Testis (tissue), 3 donors: ENCODE data around the gene TCN1. TPM values are rescaled to one million over a fixed set of nuclear protein-coding genes. Genes with fewer than 3 reads are reported as not detected.

Experiments
- DNase-seq: peaks from one replicate; pipeline ENCODE4 v3.0.0-alpha.2; 2019
- H3K27ac ChIP-seq, 2 donors: fragments of 200-600 bp; sonication (generic); one replicate each; pipeline ENCODE4 v1.5.1; 2019
- H3K27me3 ChIP-seq: fragments of 200-600 bp; sonication (generic); one replicate; pipeline ENCODE4 v1.5.1; 2019
- H3K36me3 ChIP-seq: fragments of 200-600 bp; sonication (generic); one replicate; pipeline ENCODE4 v1.5.1; 2017; ENCODE audit warnings: low read depth; ENCODE audit errors: missing control alignments
- H3K4me1 ChIP-seq: fragments of 200-600 bp; sonication (generic); one replicate; pipeline ENCODE4 v1.5.1; 2019
- H3K4me3 ChIP-seq, 2 donors: fragments of 200-600 bp; sonication (generic); one replicate each; pipeline ENCODE4 v1.5.1; 2017 to 2019
- H3K9me3 ChIP-seq: fragments of 200-600 bp; sonication (generic); one replicate; pipeline ENCODE4 v1.5.1; 2017
- POLR2A ChIP-seq: fragments of 450-650 bp; IDR thresholded peaks from one replicate; pipeline ENCODE4 v1.6.1; 2017; ENCODE audit warnings: antibody characterized with exemption, mild to moderate bottlenecking, moderate library complexity
- WGBS, 2 donors: methylation state at CpG; one replicate each; pipeline ENCODE4 v1.1.5; 2018; 5-methylcytosine and 5-hydroxymethylcytosine counted together
- intact Hi-C: fragments of 100-400 bp; cut with DNase I; formaldehyde crosslinking; loops from one replicate; pipeline ENCODE4 v1.15.1; 2023; ENCODE audit warnings: low total_unique reads
- polyA plus RNA-seq: library from polyadenylated mRNA; stranded (reverse); fragments of 350-450 nt; fragmentation: Illumina TruSeq; extraction: RNeasy Lipid Tissue Mini Kit (QIAGEN cat#74804); gene quantifications from one replicate; pipeline ENCODE4 v1.2.3, GENCODE V29; 2014; ENCODE audit warnings: low read depth, low replicate concordance; ENCODE audit not compliant: insufficient read depth
- total RNA-seq, 2 donors: library from RNA; depleted of rRNA; stranded (reverse); fragments of >200 nt; gene quantifications; one replicate each; pipeline ENCODE4 v1.2.3, GENCODE V29; 2016
- TF ChIP-seq, protein P1 (sequence below), 3 experiments: fragments of 450-650 bp in 2 of 3; fragments of 200-600 bp in 1 of 3; sonication (generic) in 1 of 3; IDR thresholded peaks; one replicate each; pipeline ENCODE4 v1.5.1; 2016 to 2019; ENCODE audit warnings: antibody characterized with exemption in 3 of 3, mild to moderate bottlenecking in 2 of 3, moderate library complexity in 1 of 3

The TCN1 gene
- total and polyA plus RNA-seq, 3 donors from 2014 or later = 1.1 to 4.3 (median 1.6) TPM

DNA sequence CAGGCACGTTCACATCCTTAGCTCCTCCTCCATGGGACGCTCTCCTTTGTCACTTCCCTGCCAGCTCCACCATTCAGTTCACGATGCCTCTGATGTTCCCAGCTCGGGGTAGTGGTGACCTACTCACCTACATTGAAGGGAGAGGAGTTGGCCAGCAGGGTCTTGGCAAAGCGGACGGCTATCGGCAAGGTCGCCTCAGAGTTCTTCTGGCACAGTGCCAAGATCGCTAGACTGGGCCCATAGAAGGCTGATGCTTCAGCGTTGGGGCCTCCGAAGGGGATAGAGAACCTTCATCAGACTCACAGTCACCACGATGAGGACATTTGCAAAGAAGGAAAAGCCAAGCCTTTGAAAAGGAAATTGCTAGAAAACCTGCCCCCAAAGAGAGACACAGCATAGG is 24.0 kb downstream of the TCN1 start:
- TF ChIP-seq, protein P1, sequence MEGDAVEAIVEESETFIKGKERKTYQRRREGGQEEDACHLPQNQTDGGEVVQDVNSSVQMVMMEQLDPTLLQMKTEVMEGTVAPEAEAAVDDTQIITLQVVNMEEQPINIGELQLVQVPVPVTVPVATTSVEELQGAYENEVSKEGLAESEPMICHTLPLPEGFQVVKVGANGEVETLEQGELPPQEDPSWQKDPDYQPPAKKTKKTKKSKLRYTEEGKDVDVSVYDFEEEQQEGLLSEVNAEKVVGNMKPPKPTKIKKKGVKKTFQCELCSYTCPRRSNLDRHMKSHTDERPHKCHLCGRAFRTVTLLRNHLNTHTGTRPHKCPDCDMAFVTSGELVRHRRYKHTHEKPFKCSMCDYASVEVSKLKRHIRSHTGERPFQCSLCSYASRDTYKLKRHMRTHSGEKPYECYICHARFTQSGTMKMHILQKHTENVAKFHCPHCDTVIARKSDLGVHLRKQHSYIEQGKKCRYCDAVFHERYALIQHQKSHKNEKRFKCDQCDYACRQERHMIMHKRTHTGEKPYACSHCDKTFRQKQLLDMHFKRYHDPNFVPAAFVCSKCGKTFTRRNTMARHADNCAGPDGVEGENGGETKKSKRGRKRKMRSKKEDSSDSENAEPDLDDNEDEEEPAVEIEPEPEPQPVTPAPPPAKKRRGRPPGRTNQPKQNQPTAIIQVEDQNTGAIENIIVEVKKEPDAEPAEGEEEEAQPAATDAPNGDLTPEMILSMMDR (IDR thresholded peaks at IDR 0.05) = no peak
- TF ChIP-seq POLR2A = no peak
- Histone ChIP-seq H3K27ac (no peak overlapping the region), H3K27me3 (no peaks in the 10 kb centered on the region), H3K9me3 (no peaks in the 10 kb centered on the region), H3K36me3 (no peaks in the 10 kb centered on the region), H3K4me1 (no peaks in the 10 kb centered on the region), H3K4me3 (no peak overlapping the region)
- 33 to 41% methylated on average over 7 to 12 of the region's 12 CpGs for WGBS, 2 donors
- DNase-seq = no peak
- intact Hi-C loops = no loop called here

DNA sequence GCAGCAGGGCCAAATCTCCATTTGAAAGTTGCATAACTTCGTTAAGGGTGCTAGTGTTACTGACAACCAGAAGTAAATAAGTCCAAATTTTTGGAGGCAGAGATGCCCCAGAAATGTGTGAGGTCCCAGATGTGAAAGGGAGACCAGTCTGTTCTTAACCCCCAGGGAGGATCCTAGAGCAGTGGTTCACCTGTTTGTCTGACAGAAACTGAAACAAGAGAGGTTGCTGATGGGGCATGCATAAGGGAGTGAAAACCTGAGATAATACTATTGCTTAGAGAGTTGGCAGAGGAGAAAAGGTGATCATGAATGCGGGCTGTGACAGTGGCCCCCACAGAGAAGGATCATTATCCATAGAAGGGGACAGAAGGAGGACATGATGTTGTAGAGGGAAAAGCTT is 24.8 kb downstream of the TCN1 start:
- Histone ChIP-seq H3K27ac (no peak overlapping the region), H3K9me3 (no peaks in the 10 kb centered on the region), H3K36me3 (no peaks in the 10 kb centered on the region), H3K27me3 (no peaks in the 10 kb centered on the region), H3K4me1 (no peaks in the 10 kb centered on the region), H3K4me3 (no peak overlapping the region)
- DNase-seq = no peak
- TF ChIP-seq, protein P1 (IDR thresholded peaks at IDR 0.05) = no peak
- intact Hi-C loops = no loop called here
- 73 to 94% methylated on average over 2 of the region's 2 CpGs for WGBS, 2 donors

DNA sequence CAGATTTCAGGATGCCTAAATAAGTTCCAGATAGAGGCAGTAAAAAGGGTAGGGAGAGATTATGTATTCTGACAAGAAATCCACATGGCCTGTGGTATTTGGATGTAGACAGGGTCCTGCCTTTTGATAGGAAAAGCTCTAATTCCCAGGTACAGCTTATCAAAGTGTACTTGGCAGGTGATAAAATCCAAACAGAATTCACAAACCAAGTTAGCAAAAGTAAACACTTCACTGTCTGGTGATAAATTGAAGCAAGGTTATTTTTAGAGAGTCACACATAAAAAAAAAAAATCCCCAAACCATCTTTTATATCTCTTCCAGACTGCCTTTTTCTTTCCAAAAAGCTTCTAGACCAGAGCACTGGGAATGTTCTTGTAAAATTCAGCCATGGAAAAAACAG is 26.7 kb downstream of the TCN1 start:
- intact Hi-C loops = no loop called here
- no peak for DNase-seq
- H3K4me1 ChIP-seq = no peaks in the 10 kb centered on the region
- no peaks in the 10 kb centered on the region for H3K27me3 ChIP-seq
- no peaks in the 10 kb centered on the region for H3K36me3 ChIP-seq
- H3K27ac ChIP-seq = no peak overlapping the region
- TF ChIP-seq POLR2A = no peak
- no peak overlapping the region for H3K4me3 ChIP-seq
- H3K9me3 ChIP-seq = no peaks in the 10 kb centered on the region

DNA sequence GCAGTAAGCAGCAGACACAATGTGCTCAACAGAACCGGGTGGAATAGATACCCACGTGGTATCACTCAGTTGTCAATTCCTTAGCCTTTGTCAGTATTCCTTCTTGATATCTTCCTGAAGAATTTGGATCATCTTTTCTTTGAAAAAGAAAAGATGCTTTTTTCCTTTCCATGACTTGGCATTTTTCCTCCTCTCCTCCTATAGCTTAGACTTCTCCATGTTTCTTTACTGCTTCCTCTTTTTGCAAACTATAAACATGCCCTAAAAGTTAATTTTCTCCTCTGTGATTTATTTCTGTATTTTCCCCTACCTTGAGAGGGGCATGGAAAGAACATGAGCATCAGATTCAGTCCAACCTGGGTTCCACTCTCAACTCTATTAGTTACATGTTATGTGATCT is 32.7 kb downstream of the TCN1 start:
- DNase-seq = no peak
- H3K27ac ChIP-seq = no peak overlapping the region
- H3K9me3 ChIP-seq = no peaks in the 10 kb centered on the region
- intact Hi-C loops = no loop called here
- WGBS, 2 donors = 84 to 87% methylated on average over 2 of the region's 2 CpGs
- H3K36me3 ChIP-seq = no peaks in the 10 kb centered on the region
- H3K4me3 ChIP-seq = no peak overlapping the region
- no peaks in the 10 kb centered on the region for H3K27me3 ChIP-seq
- no peak for TF ChIP-seq POLR2A
- TF ChIP-seq, protein P1 (IDR thresholded peaks at IDR 0.05) = no peak
- no peaks in the 10 kb centered on the region for H3K4me1 ChIP-seq

DNA sequence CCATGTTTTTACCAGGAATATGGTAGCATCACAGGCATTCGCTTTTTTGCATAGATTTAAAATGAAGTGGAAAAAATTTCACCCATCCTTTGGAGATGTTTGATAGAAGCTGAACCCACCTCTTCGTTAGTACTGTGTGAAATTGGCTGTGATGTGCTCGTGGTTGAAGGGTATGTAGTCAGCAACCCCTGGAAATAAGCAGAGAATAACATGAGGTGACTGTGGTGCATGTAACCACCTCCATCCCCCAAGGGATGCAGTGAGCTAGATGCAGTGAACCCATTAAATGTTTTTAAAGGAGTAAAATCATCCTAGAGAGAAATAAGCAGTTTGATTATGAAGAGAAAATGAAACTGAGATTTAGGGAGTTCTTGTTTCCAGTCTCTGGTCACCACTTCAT is 36.9 kb downstream of the TCN1 start:
- no peak for DNase-seq
- Histone ChIP-seq H3K9me3 (no peaks in the 10 kb centered on the region), H3K36me3 (no peaks in the 10 kb centered on the region), H3K27me3 (no peaks in the 10 kb centered on the region), H3K4me1 (no peaks in the 10 kb centered on the region), H3K4me3 (no peak overlapping the region), H3K27ac (no peak overlapping the region)
- TF ChIP-seq, protein P1 (IDR thresholded peaks at IDR 0.05) = no peak
- no peak for TF ChIP-seq POLR2A
- WGBS, 2 donors = 88 to 89% methylated on average over 3 of the region's 3 CpGs
- intact Hi-C loops = no loop called here
